Gastrocnemius medialis (tissue), 4 donors: ENCODE measurements around the gene LAS1L.

ENCODE experiments used
- POLR2A ChIP-seq, 2 donors: fragments of 450-650 bp; IDR thresholded peaks; one replicate each; pipeline ENCODE4 v1.6.1; 2017; ENCODE audit warnings: antibody characterized with exemption in 2 of 2, mild to moderate bottlenecking in 2 of 2, moderate library complexity in 2 of 2
- TF ChIP-seq, protein P1 (sequence below), 5 experiments: fragments of 450-650 bp in 3 of 5; fragments of 200-600 bp in 2 of 5; sonication (generic) in 2 of 5; IDR thresholded peaks in 4 of 5; conservative IDR thresholded peaks in 1 of 5; 1 replicate in 4 of 5; 2 replicates in 1 of 5; pipeline ENCODE4 v1.5.1; 2016 to 2019; ENCODE audit warnings: antibody characterized with exemption in 5 of 5, mild to moderate bottlenecking in 3 of 5, moderate library complexity in 3 of 5

DNA sequence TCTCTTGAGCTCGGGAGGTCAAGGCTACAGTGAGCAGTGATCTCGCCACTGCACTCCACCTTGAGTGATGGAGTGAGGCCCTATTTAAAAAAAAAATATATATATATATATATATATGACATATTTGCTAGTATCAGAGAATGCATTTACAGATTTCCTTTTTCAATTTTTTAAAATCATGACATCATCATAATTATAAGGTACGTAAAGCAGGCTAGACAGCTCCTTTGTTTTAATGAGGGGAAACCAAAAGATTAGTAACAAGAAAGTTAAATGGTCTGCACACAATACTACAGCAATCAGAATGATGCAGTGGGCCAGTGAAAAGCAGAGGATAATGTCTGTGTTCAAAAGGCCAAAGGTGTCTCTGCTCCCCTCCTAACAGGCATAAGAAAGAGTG lies 43.0 kb downstream of the LAS1L start:
- TF ChIP-seq, protein P1, sequence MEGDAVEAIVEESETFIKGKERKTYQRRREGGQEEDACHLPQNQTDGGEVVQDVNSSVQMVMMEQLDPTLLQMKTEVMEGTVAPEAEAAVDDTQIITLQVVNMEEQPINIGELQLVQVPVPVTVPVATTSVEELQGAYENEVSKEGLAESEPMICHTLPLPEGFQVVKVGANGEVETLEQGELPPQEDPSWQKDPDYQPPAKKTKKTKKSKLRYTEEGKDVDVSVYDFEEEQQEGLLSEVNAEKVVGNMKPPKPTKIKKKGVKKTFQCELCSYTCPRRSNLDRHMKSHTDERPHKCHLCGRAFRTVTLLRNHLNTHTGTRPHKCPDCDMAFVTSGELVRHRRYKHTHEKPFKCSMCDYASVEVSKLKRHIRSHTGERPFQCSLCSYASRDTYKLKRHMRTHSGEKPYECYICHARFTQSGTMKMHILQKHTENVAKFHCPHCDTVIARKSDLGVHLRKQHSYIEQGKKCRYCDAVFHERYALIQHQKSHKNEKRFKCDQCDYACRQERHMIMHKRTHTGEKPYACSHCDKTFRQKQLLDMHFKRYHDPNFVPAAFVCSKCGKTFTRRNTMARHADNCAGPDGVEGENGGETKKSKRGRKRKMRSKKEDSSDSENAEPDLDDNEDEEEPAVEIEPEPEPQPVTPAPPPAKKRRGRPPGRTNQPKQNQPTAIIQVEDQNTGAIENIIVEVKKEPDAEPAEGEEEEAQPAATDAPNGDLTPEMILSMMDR (IDR thresholded peaks at IDR 0.05 in 4 of 5, conservative IDR thresholded peaks at IDR 0.05 in 1 of 5) = no peak
- TF ChIP-seq POLR2A (IDR thresholded peaks at IDR 0.05) = no peak
